H1 (cell line): Measurements from ENCODE around the gene CXADR. TPM values are rescaled to one million over a fixed set of nuclear protein-coding genes. Genes with fewer than 3 reads are reported as not detected.
"Not testable (repeated sequence)": the region's sequence is repeated elsewhere in the genome, so short reads cannot be mapped to it uniquely, and the experiment has no call there.

Experiments used
- CTCF ChIA-PET: fragments of 300-600 bp; sonication (Branson Sonifier 250); formaldehyde crosslinking; loops from one replicate; lab custom pipeline; 2021; ENCODE audit not compliant: partially characterized antibody; lab: Charles Lee
- POLR2A ChIA-PET: fragments of 300-600 bp; sonication (Branson Sonifier 250); formaldehyde crosslinking; loops from one replicate; lab custom pipeline; 2021; ENCODE audit warnings: inconsistent platforms; ENCODE audit not compliant: partially characterized antibody; lab: Charles Lee
- DNase-seq, 2 experiments: peaks; one replicate each; pipeline versions ENCODE4 v3.0.0 to v3.0.0-alpha.2; 2010 to 2022; ENCODE audit warnings: low spot score in 2 of 2, low read depth in 1 of 2, mixed read lengths in 1 of 2
- FAIRE-seq: peaks from 2 replicates; lab custom pipeline; 2011; peaks lifted over from hg19 to GRCh38; lab: Jason Lieb, UNC
- H2AFZ ChIP-seq: 2 replicates; pipeline ENCODE4 v1.8.1; 2012; ENCODE audit warnings: low read length, inconsistent platforms
- H2AK5ac ChIP-seq: 2 replicates; pipeline ENCODE4 v1.6.1; 2013; ENCODE audit warnings: low read depth, low read length
- H2BK120ac ChIP-seq: replicated peaks from 2 replicates; pipeline ENCODE3; 2013; ENCODE audit warnings: low read depth, low read length, inconsistent platforms
- H2BK12ac ChIP-seq: 2 replicates; pipeline ENCODE4 v1.6.1; 2013; ENCODE audit warnings: low read depth, low read length
- H2BK15ac ChIP-seq: 2 replicates; pipeline ENCODE4 v1.6.1; 2013; ENCODE audit warnings: low read length
- H2BK20ac ChIP-seq: 2 replicates; pipeline ENCODE4 v1.6.1; 2013; ENCODE audit warnings: low read length
- H2BK5ac ChIP-seq: 2 replicates; pipeline ENCODE4 v1.6.1; 2013; ENCODE audit warnings: low read depth, low read length
- H3K14ac ChIP-seq: 2 replicates; pipeline ENCODE4 v1.6.1; 2013; ENCODE audit warnings: inconsistent platforms; ENCODE audit not compliant: insufficient read length
- H3K18ac ChIP-seq: 2 replicates; pipeline ENCODE4 v1.6.1; 2013; ENCODE audit warnings: low read length; ENCODE audit errors: extremely low read depth
- H3K23ac ChIP-seq: 2 replicates; pipeline ENCODE4 v1.6.1; 2013; ENCODE audit warnings: inconsistent platforms; ENCODE audit not compliant: insufficient read length
- H3K23me2 ChIP-seq: 2 replicates; pipeline ENCODE4 v1.6.1; 2013; ENCODE audit warnings: low read depth, low read length
- H3K27ac ChIP-seq: 2 replicates; pipeline ENCODE4 v1.6.1; 2011; ENCODE audit warnings: low read depth, low read length, inconsistent platforms
- H3K27me3 ChIP-seq, 4 experiments: replicated peaks in 1 of 4; 1 replicate in 1 of 4; 2 replicates in 3 of 4; pipeline versions ENCODE4 v1.6.1 to v1.8.1; 2011 to 2013; ENCODE audit warnings: low read length in 3 of 4, mild to moderate bottlenecking in 3 of 4, inconsistent platforms in 2 of 4, mixed read lengths in 2 of 4, moderate library complexity in 1 of 4; ENCODE audit not compliant: control insufficient read depth in 3 of 4, insufficient read depth in 3 of 4; ENCODE audit errors: extremely low read depth in 1 of 4
- H3K36me3 ChIP-seq, 4 experiments: 2 replicates each; pipeline versions ENCODE4 v1.6.1 to v1.8.1; 2011 to 2013; ENCODE audit warnings: mild to moderate bottlenecking in 4 of 4, low read length in 3 of 4, moderate library complexity in 2 of 4, control low read depth in 1 of 4, inconsistent platforms in 1 of 4; ENCODE audit not compliant: insufficient read depth in 4 of 4, control insufficient read depth in 2 of 4
- H3K4ac ChIP-seq: replicated peaks from 2 replicates; pipeline ENCODE3; 2013; ENCODE audit warnings: low read length, low read depth, mixed read lengths, inconsistent platforms; ENCODE audit not compliant: insufficient read length
- H3K4me1 ChIP-seq, 4 experiments: replicated peaks in 1 of 4; 1 replicate in 1 of 4; 2 replicates in 3 of 4; pipeline versions ENCODE4 v1.6.1 to v1.8.1; 2011 to 2013; ENCODE audit warnings: low read length in 3 of 4, inconsistent platforms in 2 of 4, mixed read lengths in 1 of 4; ENCODE audit not compliant: insufficient read depth in 4 of 4, control insufficient read depth in 3 of 4
- H3K4me2 ChIP-seq, 2 experiments: 2 replicates each; pipeline versions ENCODE4 v1.6.1 to v1.8.1; 2011 to 2013; ENCODE audit warnings: low read depth in 2 of 2, low read length in 2 of 2, control low read depth in 1 of 2, inconsistent platforms in 1 of 2, mild to moderate bottlenecking in 1 of 2; ENCODE audit not compliant: insufficient read depth in 1 of 2
- H3K4me3 ChIP-seq, 4 experiments: fragments of 200-600, 300-600 bp in 1 of 4; sonication (generic), shearing (Covaris generic), sonication (Bioruptor Twin) in 1 of 4; 2 replicates each; pipeline versions ENCODE4 v1.5.1 to v1.8.1; 2011 to 2016; ENCODE audit warnings: low read length in 4 of 4, low read depth in 3 of 4, control low read depth in 2 of 4, inconsistent platforms in 2 of 4, mild to moderate bottlenecking in 2 of 4, mixed read lengths in 1 of 4, moderate library complexity in 1 of 4; ENCODE audit not compliant: insufficient read depth in 2 of 4; ENCODE audit errors: extremely low read depth in 1 of 4
- H3K56ac ChIP-seq: replicated peaks from 2 replicates; pipeline ENCODE3; 2013; ENCODE audit warnings: low read depth, mild to moderate bottlenecking, mixed read lengths, low read length, inconsistent platforms; ENCODE audit not compliant: insufficient read length
- H3K79me1 ChIP-seq: 2 replicates; pipeline ENCODE4 v1.6.1; 2013; ENCODE audit warnings: low read depth, low read length, control low read depth
- H3K79me2 ChIP-seq, 2 experiments: 2 replicates each; pipeline versions ENCODE4 v1.6.1 to v1.8.1; 2012 to 2013; ENCODE audit warnings: low read length in 2 of 2, mild to moderate bottlenecking in 2 of 2, inconsistent platforms in 1 of 2; ENCODE audit not compliant: insufficient read depth in 2 of 2, control insufficient read depth in 1 of 2
- H3K9ac ChIP-seq, 4 experiments: replicated peaks in 1 of 4; 1 replicate in 1 of 4; 2 replicates in 3 of 4; pipeline versions ENCODE4 v1.6.1 to v1.8.1; 2011 to 2013; ENCODE audit warnings: low read depth in 3 of 4, low read length in 3 of 4, control low read depth in 2 of 4, mild to moderate bottlenecking in 2 of 4, moderate library complexity in 2 of 4, inconsistent platforms in 1 of 4; ENCODE audit errors: extremely low read depth in 1 of 4
- H3K9me3 ChIP-seq, 2 experiments: 2 replicates each; pipeline versions ENCODE4 v1.6.1 to v1.8.1; 2012 to 2013; ENCODE audit warnings: mild to moderate bottlenecking in 2 of 2, moderate library complexity in 2 of 2, control low read depth in 1 of 2, inconsistent platforms in 1 of 2, low read depth in 1 of 2, low read length in 1 of 2, mixed read lengths in 1 of 2; ENCODE audit not compliant: insufficient read depth in 2 of 2
- H4K20me1 ChIP-seq, 2 experiments: replicated peaks in 1 of 2; 2 replicates each; pipeline versions ENCODE3 to v1.8.1; 2011 to 2013; ENCODE audit warnings: inconsistent platforms in 2 of 2, low read length in 2 of 2, mild to moderate bottlenecking in 1 of 2; ENCODE audit not compliant: insufficient read depth in 2 of 2, control insufficient read depth in 1 of 2
- H4K5ac ChIP-seq: 2 replicates; pipeline ENCODE4 v1.6.1; 2013; ENCODE audit warnings: low read length, low read depth, mixed read lengths, inconsistent platforms; ENCODE audit not compliant: insufficient read length
- H4K8ac ChIP-seq: 2 replicates; pipeline ENCODE4 v1.8.0; 2013; ENCODE audit warnings: mild to moderate bottlenecking, moderate library complexity, low read length, inconsistent platforms; ENCODE audit not compliant: insufficient read depth; ENCODE audit errors: extremely low read depth
- H4K91ac ChIP-seq: replicated peaks from 2 replicates; pipeline ENCODE3; 2013; ENCODE audit warnings: low read length, mixed read lengths, inconsistent platforms; ENCODE audit not compliant: insufficient read length
- WGBS, 2 experiments: shearing (Covaris generic) in 1 of 2; methylation state at CpG; one replicate each; pipeline versions ENCODE4 v1.1.6 to v1.1.7; 2013 to 2015; ENCODE audit warnings: low lambda C conversion rate in 2 of 2, mixed read lengths in 2 of 2, inconsistent platforms in 1 of 2, low coverage in 1 of 2, missing lambda C conversion rate in 1 of 2; ENCODE audit not compliant: insufficient replicate concordance in 2 of 2, insufficient coverage in 1 of 2, insufficient read length in 1 of 2; ENCODE audit errors: extremely low coverage in 1 of 2, missing lambda C conversion rate in 1 of 2; 5-methylcytosine and 5-hydroxymethylcytosine counted together
- polyA plus RNA-seq, 7 experiments: library from polyadenylated mRNA; depleted of rRNA in 3 of 7; stranded (reverse) in 5 of 7; unstranded in 2 of 7; fragments of >200 nt in 5 of 7; fragments of 200-250 nt in 2 of 7; gene quantifications; 1 replicate in 5 of 7; 2 replicates in 1 of 7; 4 replicates in 1 of 7; pipeline versions ENCODE4 v1.2.1 to v1.2.3, GENCODE V29; 2011 to 2013; ENCODE audit warnings: missing spikeins in 2 of 7, mixed read lengths in 2 of 7
- total RNA-seq: library from RNA; stranded (reverse); fragmentation: NEBNext Ultra II Directional; extraction: Animal tissue kit (Norgen Biotek cat#: 25700); gene quantifications from 2 replicates; pipeline ENCODE4 v1.2.1, GENCODE V29; 2021

Gene CXADR
- total and polyA plus RNA-seq, 2 of the 8 experiments (the other 6 are each of a cell fraction or from before 2014, with no cell fraction given): 45.6 to 145 TPM

DNA sequence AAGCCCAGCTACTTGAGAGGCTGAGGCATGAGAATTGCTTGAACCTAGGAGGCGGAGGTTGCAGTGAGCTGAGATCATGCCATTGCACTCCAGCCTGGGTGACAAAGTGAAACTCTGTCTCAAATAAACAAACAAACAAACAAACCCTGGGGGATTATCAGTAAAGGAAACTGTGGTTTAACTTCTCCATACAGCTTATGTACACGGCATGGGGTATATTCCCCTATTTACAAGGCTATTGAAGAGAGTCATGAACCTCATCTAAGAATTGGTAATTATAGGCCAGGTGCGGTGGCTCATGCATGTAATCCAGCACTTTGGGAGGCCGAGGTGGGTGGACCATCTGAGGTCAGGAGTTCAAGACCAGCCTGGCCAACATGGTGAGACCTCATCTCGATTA lies 9.9 kb upstream of the CXADR start:
- WGBS, 2 experiments: 89% methylated on average over 5 of the region's 5 CpGs; no CpG with 5 or more reads in 1 of the 2 experiments
- not testable (repeated sequence) for H3K79me2 ChIP-seq, H3K36me3 ChIP-seq, H3K9ac ChIP-seq, H3K4me2 ChIP-seq, H2BK5ac ChIP-seq, H3K23ac ChIP-seq, H4K20me1 ChIP-seq, H3K23me2 ChIP-seq, H3K4me3 ChIP-seq, H3K4ac ChIP-seq, H4K8ac ChIP-seq, H2BK12ac ChIP-seq, H4K91ac ChIP-seq, H3K4me1 ChIP-seq, FAIRE-seq, H3K18ac ChIP-seq, H3K79me1 ChIP-seq, H4K5ac ChIP-seq, H2BK120ac ChIP-seq, H2AFZ ChIP-seq, H2AK5ac ChIP-seq, H2BK20ac ChIP-seq, H3K27ac ChIP-seq, H3K27me3 ChIP-seq, DNase-seq, H3K14ac ChIP-seq, H2BK15ac ChIP-seq, H3K56ac ChIP-seq, H3K9me3 ChIP-seq
- ChIA-PET CTCF (interaction anchor here (0.5 to 2.7 kb wide), 5 partner anchors 10 to 116 kb away, joined by 3 to 17 read pairs (median 3); partner anchors contain the start of gene CXADR), POLR2A (interaction anchor here (0.6 to 1.5 kb wide), 4 partner anchors 9 to 458 kb away, joined by 3 to 5 read pairs (median 4); no protein-coding TSS in a partner anchor)
